Testis (tissue), 2 donors: ENCODE data around the gene MARK2.

ENCODE experiments used
- POLR2A ChIP-seq: fragments of 450-650 bp; IDR thresholded peaks from one replicate; pipeline ENCODE4 v1.6.1; 2017; ENCODE audit warnings: antibody characterized with exemption, mild to moderate bottlenecking, moderate library complexity
- TF ChIP-seq, protein P1 (sequence below), 3 experiments: fragments of 450-650 bp in 2 of 3; fragments of 200-600 bp in 1 of 3; sonication (generic) in 1 of 3; IDR thresholded peaks; one replicate each; pipeline ENCODE4 v1.5.1; 2016 to 2019; ENCODE audit warnings: antibody characterized with exemption in 3 of 3, mild to moderate bottlenecking in 2 of 3, moderate library complexity in 1 of 3

DNA sequence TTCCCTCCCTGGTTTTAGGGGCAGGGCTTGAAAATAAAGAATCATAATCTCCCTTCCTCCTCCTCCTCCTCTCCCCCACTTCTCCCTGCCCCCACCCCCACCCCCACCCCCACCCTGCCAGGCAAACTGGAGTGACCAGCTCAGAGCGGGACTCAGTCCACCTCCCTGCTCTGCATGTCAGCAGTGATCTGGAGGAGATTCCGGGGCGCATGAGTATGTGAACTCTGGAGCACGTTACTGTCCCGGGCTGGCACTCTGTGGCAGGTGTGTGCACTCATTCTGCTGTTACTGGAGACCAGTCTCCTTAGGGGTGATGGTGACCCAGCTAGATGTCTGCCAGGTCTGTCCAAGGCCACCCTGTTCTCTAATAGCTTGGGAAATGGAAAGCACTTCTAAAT lies 33.9 kb downstream of the MARK2 start:
- TF ChIP-seq, protein P1, sequence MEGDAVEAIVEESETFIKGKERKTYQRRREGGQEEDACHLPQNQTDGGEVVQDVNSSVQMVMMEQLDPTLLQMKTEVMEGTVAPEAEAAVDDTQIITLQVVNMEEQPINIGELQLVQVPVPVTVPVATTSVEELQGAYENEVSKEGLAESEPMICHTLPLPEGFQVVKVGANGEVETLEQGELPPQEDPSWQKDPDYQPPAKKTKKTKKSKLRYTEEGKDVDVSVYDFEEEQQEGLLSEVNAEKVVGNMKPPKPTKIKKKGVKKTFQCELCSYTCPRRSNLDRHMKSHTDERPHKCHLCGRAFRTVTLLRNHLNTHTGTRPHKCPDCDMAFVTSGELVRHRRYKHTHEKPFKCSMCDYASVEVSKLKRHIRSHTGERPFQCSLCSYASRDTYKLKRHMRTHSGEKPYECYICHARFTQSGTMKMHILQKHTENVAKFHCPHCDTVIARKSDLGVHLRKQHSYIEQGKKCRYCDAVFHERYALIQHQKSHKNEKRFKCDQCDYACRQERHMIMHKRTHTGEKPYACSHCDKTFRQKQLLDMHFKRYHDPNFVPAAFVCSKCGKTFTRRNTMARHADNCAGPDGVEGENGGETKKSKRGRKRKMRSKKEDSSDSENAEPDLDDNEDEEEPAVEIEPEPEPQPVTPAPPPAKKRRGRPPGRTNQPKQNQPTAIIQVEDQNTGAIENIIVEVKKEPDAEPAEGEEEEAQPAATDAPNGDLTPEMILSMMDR (IDR thresholded peaks at IDR 0.05), result no peak
- no peak for TF ChIP-seq POLR2A
